MM.1S (cell line): ENCODE data around the gene IL1A.

Experiments used
- CTCF ChIP-seq: fragments of 300-600 bp; sonication (generic); IDR thresholded peaks from 2 replicates; pipeline ENCODE4 v1.5.1; 2016; ENCODE audit warnings: antibody characterized with exemption, low read length, mixed read lengths
- EZH2 ChIP-seq: fragments of 300-600 bp; sonication (generic); optimal IDR thresholded peaks from 2 replicates; pipeline ENCODE3; 2017; ENCODE audit warnings: low read depth, mild to moderate bottlenecking, antibody characterized with exemption, low read length, mixed read lengths

GRCh38 chr2:112765251-112765650 lies 19.0 kb downstream of the IL1A start:
- no peak for TF ChIP-seq CTCF
- no peak for TF ChIP-seq EZH2
